Activated CD4-positive, alpha-beta T cell treated with anti-CD3 and anti-CD28 coated beads, Interleukin-2, Interleukin-6, amounts not matched to agents 100 ng/mL and 50 ng/mL, durations not matched to agents 16 hours and 8 hours (primary cell): Measurements from ENCODE around the gene FRMD4A.

Experiments used
- DNase-seq: peaks from one replicate; pipeline ENCODE4 v3.0.0-alpha.2; 2020

The FRMD4A gene

GRCh38 chr10:14004536-14004935, 326.2 kb downstream of the FRMD4A start:
- DNase-seq, result no peak

DNA sequence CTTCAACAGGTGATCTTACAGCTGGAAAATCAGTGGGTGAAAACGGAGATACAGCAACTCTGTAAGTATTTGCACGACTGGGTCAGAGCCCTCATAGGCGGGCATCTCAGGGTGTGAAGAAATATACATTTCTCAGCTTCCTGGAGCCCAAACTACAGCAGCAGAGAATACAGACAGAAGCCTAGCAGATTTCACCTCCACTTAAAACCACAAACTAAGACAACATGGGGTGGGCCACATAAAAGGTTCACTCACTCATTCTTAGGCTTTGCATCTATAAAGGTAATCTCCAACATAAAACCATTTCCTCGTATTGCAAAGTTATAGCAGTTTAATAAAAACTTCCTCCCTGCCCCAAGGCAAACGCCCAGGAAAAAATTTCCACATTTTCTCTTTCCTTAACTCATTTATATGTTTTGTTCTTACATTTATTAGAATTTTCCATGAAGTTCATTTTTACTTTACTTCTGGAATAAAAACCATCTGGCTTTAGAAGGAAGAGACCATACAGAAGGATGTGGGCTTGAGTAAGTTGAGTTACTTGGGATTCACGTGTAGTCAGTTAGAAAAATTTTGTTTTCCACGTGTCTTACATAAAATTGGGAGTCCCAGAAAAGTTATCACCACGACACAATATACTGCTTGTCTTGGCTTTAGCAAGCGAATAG, 327.1 kb downstream of the FRMD4A start:
- no peak for DNase-seq

GRCh38 chr10:14001298-14002040, 329.3 kb downstream of the FRMD4A start:
- DNase-seq, result no peak

- DNase-seq, result no peak
Observed at GRCh38 chr10:13998163-13998835, 332.4 kb downstream of the FRMD4A start.

DNA sequence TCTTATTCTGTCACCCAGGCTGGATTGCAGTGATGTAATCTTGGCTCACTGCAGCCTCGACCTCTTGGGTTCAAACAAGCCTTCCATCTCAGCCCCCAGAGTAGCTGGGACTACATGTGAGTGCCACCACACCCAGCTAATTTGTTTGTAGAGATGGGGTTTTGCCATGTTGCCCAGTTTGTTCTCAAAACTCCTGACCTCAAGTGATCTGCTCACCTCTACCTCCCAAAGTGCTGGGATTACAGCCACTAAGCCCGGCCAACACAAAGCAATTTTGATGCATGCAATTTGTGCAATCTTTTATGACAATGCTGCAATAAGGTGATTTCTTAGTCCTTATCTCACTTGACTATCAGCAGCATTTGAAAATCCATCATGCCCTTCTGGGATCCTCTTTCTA, 333.1 kb downstream of the FRMD4A start:
- no peak for DNase-seq

- DNase-seq, result no peak
Observed at GRCh38 chr10:13994932-13995331, 335.8 kb downstream of the FRMD4A start.

GRCh38 chr10:13993673-13994089, 337.0 kb downstream of the FRMD4A start:
- no peak for DNase-seq

DNA sequence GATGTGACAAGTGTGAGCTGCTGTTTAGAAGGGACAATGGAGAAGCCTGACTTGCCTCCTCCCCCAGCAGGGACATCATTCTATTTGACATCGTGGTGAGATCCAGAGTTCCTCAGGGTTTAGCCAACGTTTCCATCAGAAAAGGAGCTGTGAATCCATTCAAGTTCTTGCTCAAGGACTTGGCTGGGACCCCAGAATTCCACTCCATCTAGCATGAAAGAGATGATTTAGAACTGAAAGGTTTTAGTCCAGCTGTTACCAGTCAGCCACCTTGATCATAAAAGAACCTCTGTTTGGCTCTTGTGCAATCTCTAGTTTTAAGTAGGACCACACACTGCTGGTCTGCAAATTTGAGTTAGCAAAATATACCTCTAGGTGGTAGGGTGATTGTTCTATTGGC, 337.6 kb downstream of the FRMD4A start:
- no peak for DNase-seq

GRCh38 chr10:13991353-13991752, 339.4 kb downstream of the FRMD4A start:
- DNase-seq, result no peak

DNA sequence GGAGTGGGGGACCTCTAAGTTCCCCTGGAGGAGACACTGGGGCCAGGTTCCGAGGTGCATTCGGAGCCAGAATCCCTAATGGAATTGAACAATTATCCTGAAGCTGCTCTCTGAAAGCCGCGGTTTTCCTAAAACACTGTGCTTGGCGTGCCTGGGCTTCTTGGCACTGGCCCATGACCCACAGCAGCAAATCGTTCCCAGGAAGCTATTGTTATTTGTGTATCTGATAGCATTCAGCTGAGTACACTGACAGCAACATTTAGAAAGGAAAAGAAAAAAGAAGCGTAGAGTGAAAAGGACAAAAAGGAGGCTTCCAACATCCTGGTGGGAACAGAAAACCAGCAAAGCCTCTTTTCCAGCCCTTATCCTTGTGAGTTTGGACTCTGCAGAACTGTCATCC, 339.8 kb downstream of the FRMD4A start:
- no peak for DNase-seq

DNA sequence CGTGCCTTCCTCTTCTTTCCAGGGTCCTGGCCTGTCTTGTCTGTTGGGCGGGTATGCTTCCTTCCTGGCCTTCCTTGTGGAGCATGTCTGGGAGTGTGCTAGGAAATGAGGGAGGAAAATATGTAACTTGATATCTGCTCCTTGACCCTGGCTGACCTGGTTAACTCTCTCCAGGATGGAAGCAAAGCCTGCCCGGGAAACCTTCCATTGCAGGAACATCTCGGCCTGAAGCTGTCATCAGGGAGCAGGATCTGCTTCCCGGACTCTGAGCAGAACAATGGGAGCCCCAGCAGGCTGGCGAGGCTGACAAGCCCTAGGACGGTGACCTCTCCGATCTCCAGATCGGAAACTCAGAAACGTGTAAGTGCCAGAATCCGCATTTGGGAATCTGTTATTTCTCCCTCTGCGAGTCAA, 340.3 kb downstream of the FRMD4A start:
- DNase-seq, result no peak

DNA sequence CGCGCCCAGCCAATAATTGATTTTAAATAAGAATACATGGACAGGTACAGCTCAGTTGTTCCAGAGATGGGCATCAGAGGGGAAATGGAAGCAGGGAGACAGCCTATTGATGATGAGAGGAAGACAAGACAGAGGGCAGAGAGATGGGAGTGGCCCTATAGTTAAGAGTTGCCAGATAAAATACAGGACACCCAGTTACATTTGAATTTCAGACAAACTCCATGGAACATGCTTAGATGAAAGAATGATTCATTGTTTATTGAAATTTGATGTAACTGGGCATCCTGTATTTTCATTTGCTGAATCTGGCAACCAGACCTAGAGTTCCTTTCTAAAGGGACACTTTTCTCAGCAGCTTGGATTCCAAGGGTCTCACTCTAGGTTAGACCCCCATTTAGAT, 341.1 kb downstream of the FRMD4A start:
- no peak for DNase-seq

DNA sequence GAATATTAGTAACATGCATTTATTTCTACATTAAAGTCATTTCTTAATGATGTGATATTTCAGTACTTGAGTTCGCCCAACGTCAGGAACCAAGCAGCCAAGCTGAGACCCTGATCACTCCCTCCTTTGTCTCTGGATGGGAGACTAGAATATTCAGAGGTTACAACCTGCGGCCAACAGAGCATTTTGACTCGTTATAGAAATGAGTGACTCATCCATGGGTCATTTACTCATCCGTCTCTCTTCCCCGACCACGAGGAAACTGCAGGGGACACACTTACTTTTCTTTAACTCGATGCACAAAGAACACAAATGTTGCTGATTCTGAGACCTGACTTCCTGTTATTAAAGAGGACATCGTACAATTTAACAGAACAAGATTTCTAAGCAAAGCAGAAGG, 343.3 kb downstream of the FRMD4A start:
- no peak for DNase-seq

GRCh38 chr10:13984647-13985155, 346.0 kb downstream of the FRMD4A start:
- DNase-seq, result no peak

DNA sequence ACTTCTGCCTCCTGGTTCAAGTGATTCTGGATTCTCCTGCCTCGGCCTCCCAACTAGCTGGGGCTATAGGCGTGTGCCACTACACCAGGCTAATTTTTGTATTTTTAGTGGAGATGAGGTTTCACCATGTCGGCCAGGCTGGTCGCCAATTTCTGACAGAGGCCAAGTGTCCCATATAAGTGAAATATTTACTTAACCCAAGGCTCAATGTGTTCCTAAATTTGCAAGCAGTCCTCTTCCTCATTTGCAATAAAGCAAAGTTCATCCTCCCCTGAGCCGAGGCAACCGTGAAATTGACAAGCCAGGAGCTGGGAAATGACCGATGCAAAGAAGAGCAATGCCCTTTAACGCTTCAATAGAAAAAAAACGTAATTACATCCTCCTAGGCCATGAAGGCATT, 347.7 kb downstream of the FRMD4A start:
- no peak for DNase-seq

- DNase-seq, result no peak
Observed at GRCh38 chr10:13978533-13979115, 352.1 kb downstream of the FRMD4A start.

GRCh38 chr10:13977861-13978532, 352.7 kb downstream of the FRMD4A start:
- no peak for DNase-seq

GRCh38 chr10:13973742-13974141, 357.0 kb downstream of the FRMD4A start:
- no peak for DNase-seq

- no peak for DNase-seq
Observed at GRCh38 chr10:13972609-13973008, 358.1 kb downstream of the FRMD4A start.

GRCh38 chr10:13971601-13972475, 358.9 kb downstream of the FRMD4A start:
- DNase-seq, result no peak

GRCh38 chr10:13970957-13971353, 359.8 kb downstream of the FRMD4A start:
- DNase-seq, result no peak
